ENCODE data around the gene NDUFV2.

Gene NDUFV2

GRCh38 chr18:9136315-9137155, 34.0 kb downstream of the NDUFV2 start, which contains the start of gene ANKRD12:
ANKRD12 (plus strand) TSS chr18:9136781; CDS start chr18:9182433, 45,652 bp downstream.
- Mint-ChIP-seq H3K27ac (peak within 1 kb of the TSS; percentile 98), H3K36me3 (ENCODE audit: low read depth) (peaks cover 77% of the 10 kb centered on the region)
- intact Hi-C loops (cut with micrococcal nuclease): loop anchor here (1.0 to 10.0 kb wide), 3 partner anchors 34 to 198 kb away; partner anchors contain the start of genes NDUFV2 and TWSG1

DNA sequence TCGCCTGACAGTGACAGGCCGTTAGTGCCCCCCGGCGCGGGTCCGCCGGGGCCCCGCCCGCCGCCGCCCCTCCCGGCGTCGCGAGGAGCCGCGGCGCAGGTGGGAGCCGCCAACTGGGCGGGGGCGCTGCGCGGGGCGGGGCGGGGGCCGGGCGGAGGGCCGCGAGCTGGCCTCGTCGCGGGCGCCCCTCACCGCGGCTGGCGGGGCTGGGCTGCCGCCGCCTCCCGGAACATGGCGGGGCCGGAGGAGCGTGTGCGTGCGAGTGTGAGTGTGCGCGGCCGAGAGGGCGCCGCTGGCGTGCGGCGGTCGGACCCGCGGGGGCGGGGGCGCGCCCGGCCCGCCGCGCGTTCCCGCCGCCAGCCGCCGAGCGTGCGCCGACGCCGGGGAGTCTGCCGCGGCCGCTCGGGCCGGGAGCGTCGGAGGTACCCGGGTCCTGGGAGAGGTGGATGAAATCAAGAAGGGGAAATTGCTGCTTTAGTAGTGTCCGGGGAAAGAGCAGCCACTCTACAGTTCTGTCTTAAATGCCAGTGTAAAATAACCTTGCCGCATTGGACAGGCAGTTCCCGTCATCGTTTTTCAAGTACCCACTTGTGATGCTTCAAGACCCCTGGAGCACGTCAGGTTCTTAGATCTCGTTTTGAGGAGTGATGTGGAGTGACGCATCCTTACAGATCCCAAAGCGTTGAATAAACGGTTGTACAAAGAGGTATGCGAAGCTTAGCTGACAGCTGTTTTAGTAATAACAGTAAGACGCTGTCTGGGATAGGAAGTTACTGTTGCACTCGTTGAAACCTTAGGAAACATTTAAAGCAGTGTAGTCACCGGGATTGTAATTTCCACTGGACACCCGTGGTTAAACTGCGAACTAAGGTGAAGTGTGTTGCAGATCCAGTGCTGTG, 34.9 kb downstream of the NDUFV2 start:
- intact Hi-C loops (cut with micrococcal nuclease): loop anchor here (10.0 kb wide), 1 partner anchor 197 kb away; the partner anchor contains the start of gene TWSG1
- Mint-ChIP-seq H3K27ac (peak overlapping the region; percentile 98), H3K36me3 (ENCODE audit: low read depth) (peaks cover 70% of the 10 kb centered on the region)

More at GRCh38 chr18:9136315-9137155, 34.0 kb downstream of the NDUFV2 start, which contains the start of gene ANKRD12:
- peaks cover 33% of the 10 kb centered on the region for H3K4me1 Mint-ChIP-seq (ENCODE audit: low read depth)
- no peaks in the 10 kb centered on the region for H3K9me3 Mint-ChIP-seq
- H3K27me3 Mint-ChIP-seq: no peaks in the 10 kb centered on the region
- peak within 1 kb of the TSS; percentile 84 for H3K4me3 Mint-ChIP-seq

GRCh38 chr18:9139400-9140039, 37.0 kb downstream of the NDUFV2 start:
- H3K27me3 Mint-ChIP-seq: no peaks in the 10 kb centered on the region
- no peaks in the 10 kb centered on the region for H3K9me3 Mint-ChIP-seq
- intact Hi-C loops (cut with micrococcal nuclease): loop anchor here (10.0 kb wide), 2 partner anchors 195 to 375 kb away; partner anchors contain the start of gene TWSG1
- H3K27ac Mint-ChIP-seq: peak overlapping the region; percentile 79
- peaks cover 34% of the 10 kb centered on the region for H3K4me1 Mint-ChIP-seq (ENCODE audit: low read depth)
- H3K36me3 Mint-ChIP-seq (ENCODE audit: low read depth): peaks cover 61% of the 10 kb centered on the region
- H3K4me3 Mint-ChIP-seq: peak overlapping the region; percentile 80

More for the DNA sequence above, 34.9 kb downstream of the NDUFV2 start:
- Mint-ChIP-seq H3K4me3 (peak overlapping the region; percentile 80), H3K27me3 (no peaks in the 10 kb centered on the region), H3K4me1 (ENCODE audit: low read depth) (peaks cover 36% of the 10 kb centered on the region), H3K9me3 (no peaks in the 10 kb centered on the region)

DNA sequence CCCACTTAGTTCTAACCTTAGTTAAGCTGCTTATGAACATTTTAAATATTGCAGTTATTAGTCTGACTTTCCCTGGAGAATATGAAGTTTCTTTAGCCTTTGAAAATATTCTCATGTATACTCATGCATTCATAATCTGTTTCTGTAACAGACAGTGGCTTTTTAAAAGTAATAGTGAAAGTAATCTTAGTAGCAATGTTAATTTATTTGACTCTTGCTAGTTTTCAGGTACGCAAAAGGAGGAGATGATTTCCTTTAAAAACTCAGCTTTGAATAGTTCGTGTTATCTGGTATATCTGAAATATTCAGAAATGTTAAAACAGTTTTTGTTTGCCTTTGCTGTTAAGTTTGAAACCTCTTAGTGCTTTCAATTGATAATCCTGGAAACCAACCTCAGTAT, 37.9 kb downstream of the NDUFV2 start:
- Mint-ChIP-seq H3K4me1 (ENCODE audit: low read depth) (peaks cover 39% of the 10 kb centered on the region), H3K4me3 (peak overlapping the region; percentile 80), H3K27ac (peak overlapping the region; percentile 79), H3K9me3 (no peaks in the 10 kb centered on the region), H3K27me3 (no peaks in the 10 kb centered on the region), H3K36me3 (ENCODE audit: low read depth) (peaks cover 57% of the 10 kb centered on the region)
- intact Hi-C loops (cut with micrococcal nuclease): loop anchor here (10.0 kb wide), 1 partner anchor 374 kb away; no protein-coding TSS in a partner anchor

- no peak overlapping the region for H3K27ac Mint-ChIP-seq
- intact Hi-C loops (cut with micrococcal nuclease): loop anchor here (10.0 kb wide), 1 partner anchor 374 kb away; no protein-coding TSS in a partner anchor
These were observed 38.5 kb downstream of the NDUFV2 start for GRCh38 chr18:9140984-9141383.

GRCh38 chr18:9146224-9146623, 43.7 kb downstream of the NDUFV2 start:
- H3K27ac Mint-ChIP-seq: peak overlapping the region; percentile 78

More at GRCh38 chr18:9140984-9141383, 38.5 kb downstream of the NDUFV2 start:
- no peaks in the 10 kb centered on the region for H3K27me3 Mint-ChIP-seq
- H3K36me3 Mint-ChIP-seq (ENCODE audit: low read depth): peaks cover 56% of the 10 kb centered on the region
- H3K4me1 Mint-ChIP-seq (ENCODE audit: low read depth): peaks cover 45% of the 10 kb centered on the region
- peak overlapping the region; percentile 26 for H3K4me3 Mint-ChIP-seq
- no peaks in the 10 kb centered on the region for H3K9me3 Mint-ChIP-seq

GRCh38 chr18:9147440-9148202, 45.1 kb downstream of the NDUFV2 start:
- Mint-ChIP-seq H3K27ac (peak overlapping the region; percentile 78), H3K9me3 (no peaks in the 10 kb centered on the region), H3K36me3 (ENCODE audit: low read depth) (peaks cover 27% of the 10 kb centered on the region), H3K27me3 (no peaks in the 10 kb centered on the region), H3K4me3 (peak overlapping the region; percentile 40), H3K4me1 (ENCODE audit: low read depth) (peaks cover 59% of the 10 kb centered on the region)
- intact Hi-C loops (cut with micrococcal nuclease): loop anchor here (1.0 to 10.0 kb wide), 2 partner anchors 74 to 367 kb away; no protein-coding TSS in a partner anchor

More at GRCh38 chr18:9146224-9146623, 43.7 kb downstream of the NDUFV2 start:
- Mint-ChIP-seq H3K4me3 (no peak overlapping the region), H3K9me3 (no peaks in the 10 kb centered on the region), H3K36me3 (ENCODE audit: low read depth) (peaks cover 31% of the 10 kb centered on the region), H3K4me1 (ENCODE audit: low read depth) (peaks cover 68% of the 10 kb centered on the region), H3K27me3 (no peaks in the 10 kb centered on the region)
- intact Hi-C loops (cut with micrococcal nuclease): loop anchor here (10.0 kb wide), 1 partner anchor 369 kb away; no protein-coding TSS in a partner anchor

DNA sequence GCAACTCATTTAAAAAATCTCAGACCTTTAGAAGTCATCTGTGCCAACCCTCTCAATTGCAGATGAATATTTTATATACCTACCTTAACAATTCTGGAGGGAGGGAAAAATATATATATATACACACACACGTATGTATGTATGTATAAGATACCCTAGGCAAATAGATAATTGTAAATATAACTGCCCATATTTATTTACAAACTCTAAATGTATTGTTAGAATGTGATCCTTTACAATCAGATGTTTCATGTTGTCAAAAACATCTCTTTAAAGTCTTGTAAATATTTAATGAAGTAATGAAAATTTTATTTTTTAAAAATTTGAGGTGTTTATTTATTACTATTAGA, 45.7 kb downstream of the NDUFV2 start:
- no peaks in the 10 kb centered on the region for H3K27me3 Mint-ChIP-seq
- peaks cover 63% of the 10 kb centered on the region for H3K4me1 Mint-ChIP-seq (ENCODE audit: low read depth)
- H3K4me3 Mint-ChIP-seq: no peak overlapping the region
- peak overlapping the region; percentile 78 for H3K27ac Mint-ChIP-seq
- H3K36me3 Mint-ChIP-seq (ENCODE audit: low read depth): peaks cover 30% of the 10 kb centered on the region
- H3K9me3 Mint-ChIP-seq: no peaks in the 10 kb centered on the region
- intact Hi-C loops (cut with micrococcal nuclease): loop anchor here (1.0 to 10.0 kb wide), 2 partner anchors 75 to 367 kb away; no protein-coding TSS in a partner anchor

DNA sequence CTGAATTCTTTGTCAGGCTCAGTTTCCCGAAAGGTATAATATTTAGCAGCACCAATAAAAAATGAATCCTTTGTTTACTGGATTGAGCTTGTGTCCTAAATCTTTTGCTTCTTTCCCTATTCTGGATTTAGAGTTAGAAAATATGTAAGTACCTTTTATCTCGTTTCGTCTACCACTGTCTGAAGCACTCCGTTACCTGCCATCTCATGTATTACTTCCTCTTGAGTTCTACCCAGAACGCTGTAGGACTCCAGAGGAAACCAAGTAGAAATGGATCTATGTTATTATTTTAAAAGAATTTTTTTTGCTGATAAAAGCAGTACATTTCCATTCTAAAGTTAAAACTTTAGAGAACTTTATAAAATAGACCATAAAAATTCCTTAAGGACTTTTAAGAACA, 47.6 kb downstream of the NDUFV2 start:
- no peaks in the 10 kb centered on the region for H3K9me3 Mint-ChIP-seq
- H3K4me3 Mint-ChIP-seq: no peak overlapping the region
- H3K27ac Mint-ChIP-seq: no peak overlapping the region
- intact Hi-C loops (cut with micrococcal nuclease): loop anchor here (5.0 kb wide), 1 partner anchor 37 kb away; no protein-coding TSS in a partner anchor
- H3K36me3 Mint-ChIP-seq (ENCODE audit: low read depth): peaks cover 36% of the 10 kb centered on the region
- H3K27me3 Mint-ChIP-seq: no peaks in the 10 kb centered on the region
- H3K4me1 Mint-ChIP-seq (ENCODE audit: low read depth): peaks cover 71% of the 10 kb centered on the region

DNA sequence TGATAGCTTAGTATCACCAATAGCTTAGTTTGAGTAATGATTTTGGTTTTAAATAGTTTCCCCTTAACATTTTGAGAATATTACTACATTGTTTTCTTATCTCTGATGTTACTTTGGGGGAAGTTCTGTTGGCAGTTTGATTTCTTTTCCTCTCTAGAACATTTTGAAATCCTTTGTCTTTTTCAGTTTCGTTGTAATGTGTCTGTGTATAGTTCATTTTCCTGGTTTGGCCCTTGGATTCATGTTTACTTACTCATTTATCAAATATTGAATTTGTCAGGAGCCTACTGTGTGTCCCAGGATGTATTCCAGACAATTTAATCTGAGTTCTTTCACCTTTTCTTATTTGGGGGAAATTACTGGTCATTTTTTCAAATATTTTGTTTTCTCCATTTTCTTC, 50.8 kb downstream of the NDUFV2 start:
- Mint-ChIP-seq H3K27me3 (no peaks in the 10 kb centered on the region), H3K27ac (peak overlapping the region; percentile 63), H3K4me3 (no peak overlapping the region), H3K4me1 (ENCODE audit: low read depth) (peaks cover 66% of the 10 kb centered on the region), H3K36me3 (ENCODE audit: low read depth) (peaks cover 48% of the 10 kb centered on the region), H3K9me3 (no peaks in the 10 kb centered on the region)
- intact Hi-C loops (cut with micrococcal nuclease): loop anchor here (5.0 kb wide), 1 partner anchor 34 kb away; no protein-coding TSS in a partner anchor

- intact Hi-C loops (cut with micrococcal nuclease): no loop called here
- no peaks in the 10 kb centered on the region for H3K27me3 Mint-ChIP-seq
- no peak overlapping the region for H3K4me3 Mint-ChIP-seq
- H3K27ac Mint-ChIP-seq: no peak overlapping the region
- peaks cover 53% of the 10 kb centered on the region for H3K4me1 Mint-ChIP-seq (ENCODE audit: low read depth)
- no peaks in the 10 kb centered on the region for H3K9me3 Mint-ChIP-seq
- peaks cover 61% of the 10 kb centered on the region for H3K36me3 Mint-ChIP-seq (ENCODE audit: low read depth)
These were observed 54.2 kb downstream of the NDUFV2 start for GRCh38 chr18:9156604-9157249.

DNA sequence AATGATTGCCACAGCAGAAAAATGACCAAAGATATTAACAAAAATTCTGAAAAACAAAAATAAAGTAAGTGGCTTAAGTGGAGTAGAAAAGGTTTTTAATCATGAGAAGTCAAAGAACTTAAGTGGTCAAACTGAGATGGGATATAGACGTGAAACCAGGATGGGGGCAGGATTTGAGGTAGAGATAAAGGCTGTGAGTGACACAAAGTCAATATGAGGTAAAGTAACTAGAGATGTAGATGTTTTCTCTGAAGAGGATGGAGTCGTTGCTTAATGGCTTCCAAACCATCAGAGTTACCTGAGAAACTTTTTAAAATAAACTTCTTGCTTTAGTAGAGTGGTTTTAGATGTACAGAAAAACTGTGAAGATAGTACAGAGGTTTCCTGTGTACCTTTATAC, 55.3 kb downstream of the NDUFV2 start:
- Mint-ChIP-seq H3K4me3 (no peak overlapping the region), H3K36me3 (ENCODE audit: low read depth) (peaks cover 69% of the 10 kb centered on the region), H3K27me3 (no peaks in the 10 kb centered on the region), H3K9me3 (peaks cover 6% of the 10 kb centered on the region), H3K27ac (peak overlapping the region; percentile 31), H3K4me1 (ENCODE audit: low read depth) (peaks cover 51% of the 10 kb centered on the region)
- intact Hi-C loops (cut with micrococcal nuclease): no loop called here

Measured in dendritic cell treated with granulocyte-macrophage colony-stimulating factor and Interleukin-4, amounts not matched to agents 40 ng/mL and 50 ng/mL, for 4 days (primary cell).